UCSD-AML1 (cell line): ENCODE measurements around the gene IFT27.
A peak's percentile ranks its signal among the peaks of the same experiment; 100 is the strongest.
"Not testable (repeated sequence)": the region's sequence is repeated elsewhere in the genome, so short reads cannot be mapped to it uniquely, and the experiment has no call there.

Source experiments
- DNase-seq: peaks from one replicate; lab custom pipeline; 2025; ENCODE audit not compliant: unreplicated experiment; lab: John Stamatoyannopoulos, UW

Gene IFT27

DNA sequence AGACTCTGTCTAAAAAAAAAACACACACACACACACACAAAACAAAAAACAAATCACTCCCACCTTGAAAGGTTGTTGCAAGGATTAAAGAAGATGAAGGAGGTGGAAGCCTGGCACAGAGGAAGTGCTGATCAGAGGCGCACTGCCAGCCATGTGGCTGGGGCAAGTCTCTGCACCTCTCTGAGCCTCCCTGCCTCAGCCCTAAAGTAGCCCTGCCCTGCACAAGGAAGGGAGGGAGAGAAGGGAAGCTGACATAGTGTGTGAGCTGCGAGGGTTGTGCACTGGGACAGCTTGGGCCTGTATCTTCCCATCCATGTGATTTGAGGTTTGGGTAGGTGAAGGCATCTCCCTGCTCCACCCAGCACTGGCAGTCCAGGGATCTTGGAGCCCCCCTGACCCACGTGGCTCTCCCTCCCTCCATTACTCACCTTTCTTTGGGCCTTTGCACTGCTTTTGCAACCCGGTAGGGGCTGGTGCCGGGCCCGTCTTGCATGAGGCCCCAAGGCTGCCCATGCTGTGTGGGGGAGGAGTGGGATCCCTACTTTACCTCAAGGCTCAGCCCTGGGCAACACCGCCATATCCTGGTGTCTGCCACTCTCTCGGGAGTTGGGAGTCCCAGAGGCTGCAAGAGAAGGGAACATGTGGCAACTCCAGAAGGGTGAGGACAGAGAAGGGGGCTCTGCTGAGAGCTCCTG is 30.5 kb downstream of the IFT27 start:
- DNase-seq = no peak

DNA sequence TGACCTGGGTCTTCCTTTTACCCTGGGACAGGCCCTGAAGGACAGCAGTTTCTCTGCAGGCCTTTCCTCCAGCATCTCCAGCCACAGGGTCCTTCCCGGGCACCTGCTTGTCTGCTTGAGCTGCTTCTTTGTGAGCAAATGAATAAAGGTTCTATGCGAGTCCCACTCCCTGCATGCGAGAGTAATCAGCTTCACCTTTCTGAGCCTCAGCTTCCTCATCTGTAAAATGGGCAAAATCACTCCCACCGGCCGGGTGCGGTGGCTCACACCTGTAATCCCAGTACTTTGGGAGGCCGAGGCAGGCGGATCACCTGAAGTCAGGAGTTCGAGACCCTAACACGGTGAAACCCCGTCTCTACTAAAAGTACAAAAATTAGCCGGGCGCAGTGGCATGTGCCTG is 31.1 kb downstream of the IFT27 start:
- DNase-seq = no peak

DNA sequence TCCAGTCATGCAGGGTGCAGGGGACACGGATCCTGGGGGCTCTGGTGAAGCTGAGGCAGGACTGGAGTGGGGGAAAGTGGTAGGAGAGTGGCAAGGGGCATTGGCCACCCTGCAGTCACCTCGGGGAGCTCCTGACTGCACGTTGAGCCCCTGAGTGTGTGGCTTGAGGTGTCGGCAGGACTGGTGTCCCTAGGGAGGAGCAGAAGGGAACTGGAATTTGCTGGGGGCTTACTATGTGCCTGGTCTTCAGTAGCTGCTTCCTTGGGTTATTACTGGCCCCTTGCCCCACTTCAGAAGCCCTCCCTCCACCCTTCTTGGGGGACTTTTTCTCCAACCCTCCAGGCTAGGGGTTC is 31.5 kb downstream of the IFT27 start:
- no peak for DNase-seq

DNA sequence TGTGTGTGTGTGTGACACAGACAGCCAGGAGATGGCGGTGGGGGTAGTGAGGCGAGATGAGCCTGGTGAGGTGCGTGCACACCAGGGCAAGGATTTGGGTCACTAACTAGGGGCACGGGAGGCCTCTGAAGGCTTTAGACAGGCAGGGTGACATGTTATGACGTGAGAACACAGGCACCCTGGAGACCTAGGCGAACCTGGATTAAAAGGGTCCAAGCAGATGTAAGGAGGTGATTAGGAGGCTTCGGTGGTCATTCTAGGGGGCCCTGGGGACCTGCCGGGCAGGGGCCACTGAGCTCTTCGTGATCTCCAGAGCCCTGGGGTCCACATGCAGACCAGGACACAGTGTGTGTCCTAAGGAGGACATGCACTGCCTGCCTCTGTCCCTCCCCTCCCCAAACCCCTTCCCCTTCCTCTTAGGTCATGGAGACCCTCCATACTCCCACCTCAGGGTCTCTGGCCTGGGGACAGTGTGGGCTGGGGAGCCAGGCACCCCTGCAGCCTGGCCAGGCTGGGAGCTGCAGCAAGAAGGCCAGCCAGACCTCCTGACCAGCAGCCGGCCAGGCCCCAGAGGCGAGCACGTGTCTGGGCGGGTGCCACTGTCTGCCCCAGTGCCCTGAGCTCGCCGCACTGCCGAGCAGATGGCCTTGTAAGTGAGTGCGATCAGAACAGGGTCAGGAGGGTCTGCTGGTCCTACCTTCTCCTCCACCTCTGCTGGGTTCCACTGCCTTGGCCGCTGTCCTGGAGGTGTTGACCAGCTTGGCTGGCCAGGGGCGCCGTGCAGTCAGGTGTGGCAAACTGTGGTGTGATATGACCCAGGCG is 32.1 kb downstream of the IFT27 start:
- DNase-seq = no peak

DNA sequence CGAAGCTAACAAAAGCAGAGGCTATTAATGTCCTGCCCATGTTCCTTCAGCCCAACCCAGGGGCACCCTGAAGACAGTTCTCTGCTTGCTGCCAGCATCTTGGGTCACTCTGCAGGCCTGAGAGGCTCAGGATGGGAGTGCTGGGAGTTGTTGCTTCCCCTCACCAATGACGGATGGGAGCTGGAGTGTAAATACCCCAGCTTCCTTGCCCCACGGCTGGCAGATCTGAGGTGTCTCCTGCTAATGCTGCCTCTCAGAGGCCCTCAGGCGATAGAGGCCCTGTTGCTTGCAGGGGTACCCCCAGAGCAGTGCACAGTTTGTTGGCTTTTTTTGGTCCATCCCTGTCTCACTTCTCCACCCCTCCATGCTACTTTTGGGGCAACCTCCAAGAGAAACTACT is 32.9 kb downstream of the IFT27 start:
- no peak for DNase-seq

DNA sequence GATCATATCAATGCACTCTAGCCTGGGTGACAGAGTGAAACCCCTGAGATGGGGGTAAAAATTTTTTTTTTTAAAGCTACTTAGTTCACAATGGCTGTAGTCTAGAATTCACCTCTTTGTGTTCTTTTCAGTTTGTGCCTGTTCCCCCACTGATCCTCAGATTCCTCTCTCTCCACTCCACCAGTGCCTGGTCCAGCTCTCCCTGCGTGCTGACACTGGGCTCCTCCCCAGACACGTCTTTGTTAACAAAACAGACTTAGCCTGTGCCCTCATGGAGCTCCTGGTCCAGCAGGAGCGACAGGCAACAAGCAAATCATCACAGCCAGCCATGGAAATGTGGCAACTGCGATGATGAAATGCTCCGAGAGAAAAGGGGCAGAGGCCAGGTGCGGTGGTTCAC is 34.0 kb downstream of the IFT27 start:
- no peak for DNase-seq

DNA sequence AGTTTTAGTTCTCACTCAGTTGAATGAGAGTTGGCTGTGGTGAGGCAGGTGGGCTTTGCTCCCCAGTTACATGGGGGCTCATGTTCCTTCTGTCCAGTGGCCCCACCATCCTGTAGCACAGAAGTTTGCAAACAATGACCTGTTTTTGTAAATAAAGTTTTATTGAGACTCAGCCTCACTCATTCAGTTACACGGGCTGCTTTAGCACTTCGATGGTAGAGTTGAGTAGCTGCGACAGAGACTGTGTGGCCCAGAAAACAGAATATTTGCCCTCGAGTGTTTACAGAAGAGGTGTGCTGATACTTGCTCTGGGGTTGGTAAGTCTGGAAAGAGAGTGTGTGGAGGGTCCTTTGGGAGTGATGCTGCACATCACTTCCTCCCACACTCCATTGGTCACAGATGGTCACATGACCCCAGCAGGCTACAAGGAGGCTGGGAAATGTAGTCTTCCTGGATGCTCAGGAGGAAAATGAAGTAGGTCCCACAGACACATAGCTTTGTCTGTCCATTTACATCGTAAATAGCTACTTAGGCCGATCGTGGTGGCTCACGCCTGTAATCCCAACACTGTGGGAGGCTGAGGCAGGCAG is 34.6 kb downstream of the IFT27 start:
- DNase-seq = no peak

DNA sequence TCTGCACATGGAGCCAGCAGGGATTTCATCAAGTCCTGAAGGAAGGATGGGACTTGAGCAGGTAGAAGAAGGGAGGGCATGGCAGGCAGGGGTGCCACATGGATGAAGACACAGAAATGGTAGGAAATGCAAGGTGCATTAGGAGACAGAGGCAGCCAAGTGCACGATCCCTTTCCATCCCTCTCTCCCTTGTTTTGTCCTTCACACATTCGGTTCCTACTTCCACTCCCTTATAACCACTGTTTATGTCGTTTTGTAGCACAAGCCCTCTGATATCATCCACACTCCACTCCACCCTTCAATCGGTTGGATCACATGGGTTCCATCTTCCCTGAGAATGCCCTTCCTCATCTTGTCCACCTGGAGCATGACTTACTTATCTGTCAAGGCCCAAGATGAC is 35.2 kb downstream of the IFT27 start:
- DNase-seq = no peak

DNA sequence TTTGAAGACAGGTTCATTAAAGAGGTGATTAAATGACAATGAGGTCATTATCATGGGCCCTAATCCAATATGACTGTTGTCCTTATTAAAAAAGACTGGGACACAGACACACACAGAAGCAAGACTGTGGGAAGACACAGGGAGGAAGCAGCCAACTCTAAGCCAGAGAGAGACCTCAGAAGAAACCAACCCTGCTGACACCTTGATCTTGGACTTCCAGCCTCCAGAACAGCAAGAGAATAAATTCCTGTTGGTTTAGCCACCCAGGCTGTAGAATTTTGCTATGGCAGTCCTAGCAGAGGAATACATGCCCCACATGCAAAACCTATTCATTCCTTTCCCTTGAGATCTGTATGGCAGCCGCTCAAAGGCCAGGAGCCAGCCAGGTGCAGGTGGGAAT is 36.7 kb downstream of the IFT27 start:
- DNase-seq = no peak

DNA sequence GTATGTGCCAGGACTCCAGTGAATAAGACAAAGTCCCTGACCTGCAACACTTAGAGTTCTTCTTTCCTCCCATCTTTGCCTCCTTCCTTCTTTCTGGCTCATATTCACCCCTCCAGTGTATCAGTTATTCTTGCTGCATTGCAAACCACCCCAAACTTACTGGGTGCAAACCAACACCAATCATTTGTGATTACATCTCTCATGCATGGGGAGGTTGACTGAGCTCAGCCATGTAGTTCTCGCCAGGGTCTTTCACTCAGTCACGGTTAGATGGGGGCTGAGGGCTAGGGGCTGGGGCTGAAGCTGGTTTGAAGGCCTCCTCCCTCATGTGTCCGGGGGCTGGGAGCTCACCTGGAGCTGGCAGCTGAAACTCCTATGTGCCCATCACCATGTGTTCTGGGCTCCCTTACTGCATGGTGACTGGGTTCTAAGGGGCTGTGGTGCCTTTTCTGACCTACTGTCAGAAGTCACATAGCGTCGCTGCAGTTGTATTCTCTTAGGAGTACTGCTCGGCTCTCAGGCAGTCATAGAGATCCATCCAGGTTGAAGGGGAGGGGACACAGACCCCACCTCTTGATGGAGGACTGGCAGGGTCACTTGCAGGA is 37.4 kb downstream of the IFT27 start:
- DNase-seq = no peak

DNA sequence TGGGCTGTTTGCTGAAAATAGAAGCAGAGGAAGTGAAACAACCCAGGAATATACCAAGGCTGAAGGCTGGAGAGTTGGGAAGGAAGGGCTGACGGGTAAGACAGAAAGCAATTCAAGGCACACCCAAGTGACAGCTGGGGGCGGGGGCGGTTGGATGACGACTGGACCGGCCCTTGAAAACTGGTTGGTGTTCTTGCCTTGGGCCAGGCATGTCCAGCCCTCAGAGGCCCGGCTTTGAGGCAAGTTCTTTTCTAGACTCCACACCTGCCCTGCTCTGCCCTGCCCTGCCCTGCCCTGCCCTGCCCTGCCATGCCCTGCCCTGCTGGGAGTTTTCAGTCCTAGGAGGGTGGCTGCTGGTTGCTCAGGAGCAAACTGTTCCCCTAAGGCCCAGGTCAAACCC is 38.1 kb downstream of the IFT27 start:
- no peak for DNase-seq

DNA sequence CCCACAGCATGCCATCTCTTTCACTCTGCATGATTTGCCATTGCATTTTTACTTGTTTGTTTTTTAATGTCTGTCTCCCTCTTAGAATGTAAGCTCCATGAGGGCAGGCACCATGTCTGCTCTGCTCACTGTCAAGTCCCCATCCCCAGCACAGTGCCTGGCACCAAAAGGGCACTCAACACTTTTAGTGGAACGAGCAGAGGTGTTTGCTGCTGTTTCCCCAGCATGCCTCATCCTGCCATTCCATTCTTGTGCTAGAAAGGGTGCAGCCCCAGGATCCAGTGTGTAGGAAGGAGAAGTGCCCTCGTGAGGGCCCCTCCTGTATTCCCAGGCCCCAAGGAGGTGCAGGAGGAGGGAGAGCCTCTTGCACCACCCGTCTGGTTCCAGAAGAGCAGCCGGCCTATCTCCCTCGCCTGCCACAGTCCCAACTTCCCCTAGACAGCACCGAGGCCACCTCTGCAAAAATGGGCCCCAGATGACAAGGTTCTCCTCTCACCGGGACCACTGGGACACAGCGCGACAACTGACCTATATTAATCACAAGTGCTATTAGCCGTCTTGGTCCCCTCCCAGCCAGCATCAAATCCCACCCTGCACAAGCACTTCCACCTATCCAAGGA is 39.1 kb downstream of the IFT27 start:
- no peak for DNase-seq

DNA sequence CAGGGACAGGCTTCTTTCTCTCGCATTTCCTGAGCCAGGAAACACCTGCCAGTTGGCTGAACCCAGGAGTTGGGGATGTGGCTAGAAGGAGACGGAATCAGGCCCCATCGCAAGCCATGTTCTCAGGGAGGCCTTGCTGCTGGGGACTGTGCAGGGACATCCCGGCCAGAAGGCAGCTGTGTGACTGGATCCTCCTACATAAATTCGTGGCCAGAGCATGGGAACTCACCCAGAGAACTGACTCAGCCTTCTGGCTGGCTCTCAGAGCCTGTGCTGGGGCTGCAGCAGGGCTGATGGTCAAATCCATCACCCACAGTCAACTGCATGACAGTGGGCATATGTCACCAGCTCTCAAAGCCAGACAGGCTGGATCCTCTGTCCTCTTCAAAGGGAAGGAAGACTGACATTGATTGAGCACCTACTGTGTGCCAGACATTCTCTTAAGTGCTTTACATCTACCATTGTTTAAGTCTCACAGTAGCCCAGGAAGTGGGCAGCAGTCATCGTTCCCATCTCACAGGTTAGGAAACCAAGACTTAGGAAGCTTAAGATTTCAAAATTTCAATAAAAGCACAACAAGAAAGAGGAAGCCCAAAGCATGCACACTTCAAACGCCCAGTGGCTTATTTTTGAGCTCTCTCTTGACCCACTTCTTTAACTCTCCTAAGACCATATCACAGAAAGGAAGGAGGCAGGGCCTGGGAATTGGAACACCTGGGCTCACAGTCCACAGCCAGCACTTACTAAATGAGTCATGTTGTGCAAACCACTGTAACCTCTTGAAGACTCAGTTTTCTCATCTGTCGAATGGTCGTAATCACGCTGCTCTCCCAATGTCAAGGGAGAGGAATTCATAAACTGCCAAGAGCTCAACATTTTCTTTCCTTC is 41.5 kb downstream of the IFT27 start:
- DNase-seq = peak; percentile 22

DNA sequence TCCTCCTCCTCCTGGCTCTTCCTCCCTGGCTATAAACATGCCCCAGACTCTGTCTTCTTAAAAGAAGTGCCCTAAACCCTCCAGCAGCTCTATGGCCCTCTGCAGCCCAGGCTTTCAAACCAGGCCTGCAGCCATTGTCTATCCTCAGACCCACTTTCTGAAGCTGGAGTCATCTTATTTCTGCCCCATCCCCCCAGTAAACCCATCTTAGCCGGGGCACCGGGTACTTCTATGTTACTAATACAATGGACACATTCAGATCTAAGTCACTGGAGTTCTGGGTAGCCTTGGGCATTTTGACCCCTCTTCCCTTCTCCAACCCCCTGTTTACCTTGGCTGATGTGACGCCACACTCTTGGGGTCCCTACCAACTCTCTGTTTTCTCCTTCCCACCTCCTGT is 42.6 kb downstream of the IFT27 start:
- DNase-seq = no peak

DNA sequence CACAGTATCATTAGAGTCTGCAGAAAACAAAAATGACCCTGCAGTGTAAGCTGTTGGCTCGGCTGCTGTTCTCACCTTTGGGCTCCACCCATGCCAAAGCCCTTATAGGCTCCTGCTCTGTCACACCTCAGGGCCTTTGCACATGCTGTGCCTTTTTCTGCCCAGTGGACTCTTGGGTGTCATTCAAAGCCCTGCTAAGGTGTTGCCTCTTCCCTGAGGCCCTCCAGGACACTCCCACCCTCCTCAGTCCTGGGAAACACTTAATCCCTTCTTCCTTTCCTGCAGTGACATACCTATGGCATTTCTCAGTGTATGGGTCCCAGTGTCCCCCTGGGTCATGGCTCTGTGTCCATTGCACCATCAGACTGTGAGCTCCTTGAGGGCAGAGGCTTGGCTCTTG is 43.3 kb downstream of the IFT27 start:
- no peak for DNase-seq

DNA sequence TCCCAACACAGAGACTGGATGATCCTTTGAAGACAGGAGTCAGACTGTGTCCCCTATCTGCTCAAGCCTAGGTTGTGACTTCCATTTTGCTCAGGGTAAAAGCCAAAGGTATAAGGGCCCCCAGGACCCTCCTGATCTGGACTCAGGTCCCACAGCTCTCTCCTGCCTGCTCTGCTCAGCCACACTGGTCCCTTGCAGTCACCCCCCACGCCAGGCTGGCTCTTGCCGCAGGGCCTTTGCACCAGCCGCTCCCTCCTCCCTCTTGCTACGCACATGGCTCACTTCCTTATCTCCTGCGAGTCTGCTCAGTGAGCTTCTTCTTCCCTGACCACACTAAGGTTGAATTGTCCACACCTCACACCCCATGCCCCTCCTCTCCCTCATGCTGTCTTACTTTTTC is 44.0 kb downstream of the IFT27 start:
- DNase-seq = no peak

DNA sequence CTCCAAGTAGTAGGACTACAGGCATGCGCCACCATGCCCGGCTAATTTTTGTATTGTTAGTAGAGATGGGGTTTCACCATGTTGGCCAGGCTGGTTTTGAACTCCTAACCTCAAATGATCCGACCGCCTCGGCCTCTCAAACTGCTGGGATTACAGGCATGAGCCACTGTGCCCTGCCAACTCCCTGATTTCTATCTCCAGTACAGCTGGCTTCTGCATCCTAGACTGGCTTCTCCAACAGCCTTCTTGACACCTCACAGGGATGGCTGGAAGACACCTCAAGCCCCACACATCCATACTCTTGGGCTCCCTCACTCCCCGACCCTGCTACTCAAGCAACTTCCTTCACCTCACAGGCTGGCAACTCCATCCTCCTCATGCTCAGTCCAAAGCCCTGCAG is 44.6 kb downstream of the IFT27 start:
- not testable (repeated sequence) for DNase-seq

DNA sequence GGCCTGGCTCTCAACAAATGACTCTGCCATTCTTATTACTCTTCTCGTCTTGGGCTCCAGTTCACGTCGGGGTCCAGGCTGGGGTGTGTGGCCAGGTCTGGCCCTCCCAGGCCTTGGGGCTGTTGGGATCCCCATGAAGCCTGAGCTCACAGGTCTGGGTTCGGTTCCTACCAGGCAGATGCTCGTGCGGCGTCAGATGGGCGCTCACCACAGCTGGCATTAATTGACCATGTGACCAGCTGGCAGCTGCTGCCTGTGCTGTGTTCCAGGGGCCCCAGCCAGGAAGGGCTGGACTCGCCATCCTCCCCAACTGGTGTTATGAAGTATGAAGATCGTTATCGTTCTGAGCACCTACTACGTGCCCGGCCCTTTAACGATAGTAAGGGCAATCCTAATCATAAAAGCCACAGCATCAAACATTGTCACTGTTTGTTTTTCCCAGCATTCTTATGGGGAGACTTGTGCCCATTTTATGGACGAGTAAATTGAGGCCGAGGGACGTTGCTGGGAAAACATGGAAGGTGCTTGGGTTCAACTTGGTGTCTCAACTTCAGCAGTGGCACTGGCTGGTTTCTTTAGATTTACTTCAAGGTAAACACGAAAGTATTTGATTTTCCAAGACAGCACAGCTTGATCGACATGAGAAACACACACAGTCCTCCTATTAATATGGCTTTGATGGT is 45.6 kb downstream of the IFT27 start:
- DNase-seq = no peak

DNA sequence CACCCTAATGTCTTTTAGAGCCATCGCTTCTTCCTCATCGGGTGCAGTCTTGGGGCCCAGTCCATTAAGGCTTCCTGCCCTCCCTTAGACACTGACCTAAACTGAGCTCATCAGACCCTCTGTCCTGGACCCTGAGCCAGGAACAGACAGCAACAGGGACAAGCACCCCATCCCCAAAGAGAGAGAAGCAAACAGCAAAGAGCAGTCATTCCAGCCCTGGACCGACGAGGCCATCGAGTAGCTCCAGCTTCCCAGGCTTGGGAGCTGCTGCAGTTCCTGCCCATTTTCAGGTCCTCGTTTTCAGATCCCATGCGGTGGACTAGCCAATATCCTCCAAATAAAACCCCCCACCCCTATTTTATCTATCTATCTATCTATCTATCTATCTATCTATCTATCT is 46.6 kb downstream of the IFT27 start:
- DNase-seq = no peak

DNA sequence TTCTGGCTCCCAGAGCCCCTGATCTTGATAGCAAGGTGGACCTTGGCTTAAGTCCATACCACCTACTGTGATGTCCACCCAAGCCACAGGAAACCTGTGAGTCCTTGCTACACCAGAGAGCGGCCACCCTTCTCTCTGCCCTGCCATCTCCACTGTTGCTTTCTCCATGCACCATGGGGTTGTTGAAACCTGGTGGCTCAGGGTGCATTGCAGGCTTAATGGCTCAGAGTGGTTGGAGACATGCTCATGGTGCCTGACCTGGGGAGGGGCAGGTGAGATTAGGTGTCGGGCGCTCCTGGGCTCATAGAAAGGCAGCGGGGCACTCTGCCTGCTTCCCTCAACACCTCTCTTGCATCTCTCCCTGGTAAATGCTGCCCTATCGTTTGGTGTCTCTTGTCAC is 47.4 kb downstream of the IFT27 start:
- DNase-seq = no peak
